ENCODE measurements around the gene CBLL2. TPM values are rescaled to one million over a fixed set of nuclear protein-coding genes. Genes with fewer than 3 reads are reported as not detected.

The CBLL2 gene
- polyA plus RNA-seq, 1 donor from 2014 or later: not detected

- Mint-ChIP-seq H3K27me3 (no peaks in the 10 kb centered on the region), H3K4me3 (no peak overlapping the region)
These were observed 41.5 kb downstream of the CBLL2 start for GRCh38 chrX:22314211-22314610.

DNA sequence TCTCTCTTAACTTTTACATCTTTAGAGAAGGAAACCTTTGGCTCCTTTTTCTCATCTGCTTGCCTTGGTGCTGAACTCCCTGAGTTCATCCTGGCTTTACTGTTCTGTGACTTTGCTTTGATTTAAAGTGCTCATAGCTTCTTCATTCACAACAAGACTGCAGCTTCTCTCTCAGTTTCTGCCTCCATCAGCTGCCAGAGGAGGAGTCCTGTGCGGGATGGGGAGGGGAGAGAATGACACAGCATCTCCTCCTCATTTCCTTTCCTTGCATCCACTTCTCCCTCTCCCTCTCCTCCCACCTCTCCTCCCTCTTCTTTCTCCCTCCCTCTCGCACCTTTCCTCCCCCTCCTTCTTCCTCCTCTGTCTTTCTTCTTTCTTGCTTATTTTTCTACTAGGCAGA is 42.0 kb downstream of the CBLL2 start:
- H3K27ac Mint-ChIP-seq: no peak overlapping the region
- H3K4me3 Mint-ChIP-seq: no peak overlapping the region
- no peaks in the 10 kb centered on the region for H3K27me3 Mint-ChIP-seq
- no peaks in the 10 kb centered on the region for H3K9me3 Mint-ChIP-seq
- H3K4me1 Mint-ChIP-seq: no peaks in the 10 kb centered on the region
- no peaks in the 10 kb centered on the region for H3K36me3 Mint-ChIP-seq

More at GRCh38 chrX:22314211-22314610, 41.5 kb downstream of the CBLL2 start:
- Mint-ChIP-seq H3K36me3 (no peaks in the 10 kb centered on the region), H3K9me3 (no peaks in the 10 kb centered on the region), H3K27ac (no peak overlapping the region), H3K4me1 (no peaks in the 10 kb centered on the region)

- Mint-ChIP-seq H3K27ac (no peak overlapping the region), H3K27me3 (no peaks in the 10 kb centered on the region), H3K4me3 (no peak overlapping the region), H3K9me3 (no peaks in the 10 kb centered on the region), H3K36me3 (no peaks in the 10 kb centered on the region), H3K4me1 (no peaks in the 10 kb centered on the region)
These were observed 42.4 kb downstream of the CBLL2 start for GRCh38 chrX:22315151-22315550.

DNA sequence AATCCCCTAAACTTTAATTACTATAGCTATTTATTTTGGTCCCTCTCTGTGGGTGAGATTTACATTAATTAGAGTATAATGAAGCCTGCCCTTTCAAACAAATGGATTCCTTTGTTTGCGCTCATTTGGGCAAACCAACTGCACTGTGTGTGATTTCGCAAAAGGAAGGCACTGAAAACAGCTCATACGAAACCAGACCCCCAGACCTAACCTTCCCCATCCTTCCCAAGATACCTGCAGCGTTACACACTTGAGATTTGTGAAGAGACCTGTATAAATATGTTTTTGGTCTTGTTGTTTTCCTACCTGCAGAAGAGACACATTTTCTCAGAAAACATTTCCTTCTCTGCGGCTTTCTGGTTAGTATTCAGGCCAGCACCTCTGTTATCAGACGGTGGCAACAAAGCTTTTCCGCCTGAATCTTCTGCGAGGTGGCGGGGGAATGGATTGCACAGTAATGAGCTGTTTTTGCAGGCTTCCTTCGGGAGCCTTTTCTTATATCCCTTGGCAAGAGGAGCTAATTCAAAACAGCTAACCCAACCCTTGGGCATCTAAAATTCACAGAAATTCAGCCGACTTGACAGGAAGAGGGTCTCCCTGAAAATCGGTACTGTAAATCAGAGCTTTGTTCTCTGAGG is 47.6 kb downstream of the CBLL2 start:
- H3K9me3 Mint-ChIP-seq: peaks cover 0 to 1% (median 1%) of the 10 kb centered on the region in 3 donors
- H3K27me3 Mint-ChIP-seq: no peaks in the 10 kb centered on the region
- H3K4me3 Mint-ChIP-seq: no peak overlapping the region

GRCh38 chrX:22323541-22323940 is 50.8 kb downstream of the CBLL2 start:
- H3K27ac Mint-ChIP-seq: no peak overlapping the region
- peaks cover 0 to 6% (median 1%) of the 10 kb centered on the region in 3 donors for H3K9me3 Mint-ChIP-seq
- no peak overlapping the region for H3K4me3 Mint-ChIP-seq
- peaks cover 2% of the 10 kb centered on the region for H3K27me3 Mint-ChIP-seq
- H3K4me1 Mint-ChIP-seq: peaks cover 0 to 2% (median 0%) of the 10 kb centered on the region in 3 donors
- no peaks in the 10 kb centered on the region for H3K36me3 Mint-ChIP-seq

More for the DNA sequence above, 47.6 kb downstream of the CBLL2 start:
- no peaks in the 10 kb centered on the region for H3K4me1 Mint-ChIP-seq
- no peaks in the 10 kb centered on the region for H3K36me3 Mint-ChIP-seq
- no peak overlapping the region for H3K27ac Mint-ChIP-seq

Other genes with a start within 250 kb of the CBLL2 start
- 0.11 TPM for gene PHEX, start 240.6 kb upstream of the CBLL2 start, polyA plus RNA-seq

Measured in IgD-negative memory B cell (primary cell).